MV-4-11 (cell line): Measurements from ENCODE around the gene SKP1.
"Not testable (repeated sequence)": the region's sequence is repeated elsewhere in the genome, so short reads cannot be mapped to it uniquely, and the experiment has no call there.

Source experiments
- DNase-seq: peaks from one replicate; lab custom pipeline; 2025; lab: John Stamatoyannopoulos, UW

The SKP1 gene

GRCh38 chr5:134177369-134178095 is 782 bp upstream of the SKP1 start:
- no peak for DNase-seq

DNA sequence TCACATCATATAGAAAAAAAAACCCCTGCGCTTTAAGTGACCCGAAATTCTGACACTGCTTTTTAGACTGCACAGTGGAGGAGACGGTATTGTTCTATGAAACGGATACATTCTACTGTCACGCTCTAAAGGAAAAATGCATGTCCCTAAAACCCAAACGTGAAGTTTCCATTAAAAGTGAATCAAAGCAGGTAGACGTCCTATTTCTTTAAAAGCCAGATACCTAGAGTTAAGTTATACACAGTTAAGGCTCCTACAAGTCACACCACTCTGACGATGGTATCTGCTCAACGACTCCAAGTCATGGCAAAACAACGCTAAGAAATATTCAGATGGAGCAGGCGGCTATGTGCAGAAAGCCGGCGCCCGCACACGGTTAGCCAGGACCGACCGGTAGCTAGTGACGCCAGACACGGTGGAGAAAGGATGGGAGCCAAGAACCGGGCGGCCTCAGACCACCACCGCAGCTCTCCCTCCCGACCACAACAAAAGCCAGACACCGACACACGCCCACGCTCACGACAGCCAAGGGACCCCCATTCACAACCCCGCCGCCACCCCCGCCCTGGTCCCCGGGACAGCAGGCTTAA is 734 bp downstream of the SKP1 start:
- DNase-seq, result no peak

DNA sequence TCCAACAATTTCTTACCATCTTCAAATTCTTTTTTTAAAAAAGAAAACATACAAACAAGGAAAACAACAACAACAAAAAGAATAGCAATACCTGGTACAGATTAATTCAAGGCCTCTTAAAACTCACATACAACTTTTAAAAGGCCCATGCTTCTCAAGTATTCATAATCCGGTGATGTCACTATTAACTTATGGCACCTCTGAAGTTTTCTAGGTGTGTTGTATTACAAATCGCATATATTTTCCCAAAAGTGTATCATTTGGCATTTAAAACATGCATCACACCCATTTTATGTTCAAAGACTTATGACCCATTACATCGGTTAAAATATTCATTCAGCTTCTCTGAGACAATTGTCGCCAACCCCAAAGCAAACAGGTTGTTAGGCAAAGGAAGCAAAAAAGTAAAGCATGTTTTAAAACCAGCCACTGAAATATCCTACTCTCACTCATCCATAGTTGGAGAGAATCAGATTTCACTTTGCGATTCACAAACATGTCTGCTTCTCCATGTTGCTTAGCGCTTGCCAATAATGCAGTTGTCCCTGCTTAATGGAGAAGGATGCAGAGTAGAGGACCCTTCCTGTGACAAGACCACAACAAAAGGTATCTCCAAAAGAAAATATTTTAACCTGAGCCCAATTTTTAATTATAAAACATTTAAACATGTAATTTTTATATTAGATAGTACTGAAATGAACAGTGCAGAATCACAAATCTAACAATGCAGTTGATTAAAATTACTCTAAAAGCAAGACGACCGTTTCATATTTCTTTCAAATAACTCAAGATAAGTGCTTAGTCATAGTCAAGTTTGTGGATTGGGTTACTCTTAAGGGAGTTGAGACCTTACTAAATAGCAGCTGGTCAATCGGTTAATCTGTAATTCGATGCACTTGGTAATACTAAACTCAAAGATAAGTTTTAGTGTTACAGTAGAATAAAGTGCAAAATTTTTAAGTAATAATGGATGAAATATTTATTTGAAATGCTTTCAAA is 1.6 kb downstream of the SKP1 start:
- DNase-seq, result peak; percentile 18

GRCh38 chr5:134171972-134172371 is 4.8 kb downstream of the SKP1 start:
- no peak for DNase-seq

GRCh38 chr5:134162592-134162991 is 14.2 kb downstream of the SKP1 start:
- DNase-seq, result no peak

- DNase-seq, result no peak
Observed at GRCh38 chr5:134161513-134162395, 15.0 kb downstream of the SKP1 start.

GRCh38 chr5:134153657-134154056 is 23.1 kb downstream of the SKP1 start:
- DNase-seq, result no peak

DNA sequence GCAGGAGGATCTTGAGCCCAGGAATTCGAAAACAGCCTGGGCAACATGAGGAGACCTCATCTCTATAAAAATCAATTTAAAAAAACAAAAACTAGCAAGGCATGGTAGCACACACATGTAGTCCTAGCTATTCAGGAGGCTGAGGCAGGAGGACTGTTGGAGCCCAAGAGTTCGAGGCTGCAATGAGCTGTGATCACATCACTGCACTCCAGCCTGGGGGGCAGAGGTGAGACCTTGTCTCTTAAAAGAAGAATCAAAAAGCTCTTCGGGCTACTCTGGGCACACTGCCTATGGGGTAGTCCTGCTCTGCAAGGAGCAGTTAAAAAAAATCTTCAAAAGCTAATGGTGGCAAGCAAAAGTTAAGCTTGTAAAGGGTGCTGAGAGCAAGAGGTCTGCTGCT is 23.5 kb downstream of the SKP1 start:
- no peak for DNase-seq

DNA sequence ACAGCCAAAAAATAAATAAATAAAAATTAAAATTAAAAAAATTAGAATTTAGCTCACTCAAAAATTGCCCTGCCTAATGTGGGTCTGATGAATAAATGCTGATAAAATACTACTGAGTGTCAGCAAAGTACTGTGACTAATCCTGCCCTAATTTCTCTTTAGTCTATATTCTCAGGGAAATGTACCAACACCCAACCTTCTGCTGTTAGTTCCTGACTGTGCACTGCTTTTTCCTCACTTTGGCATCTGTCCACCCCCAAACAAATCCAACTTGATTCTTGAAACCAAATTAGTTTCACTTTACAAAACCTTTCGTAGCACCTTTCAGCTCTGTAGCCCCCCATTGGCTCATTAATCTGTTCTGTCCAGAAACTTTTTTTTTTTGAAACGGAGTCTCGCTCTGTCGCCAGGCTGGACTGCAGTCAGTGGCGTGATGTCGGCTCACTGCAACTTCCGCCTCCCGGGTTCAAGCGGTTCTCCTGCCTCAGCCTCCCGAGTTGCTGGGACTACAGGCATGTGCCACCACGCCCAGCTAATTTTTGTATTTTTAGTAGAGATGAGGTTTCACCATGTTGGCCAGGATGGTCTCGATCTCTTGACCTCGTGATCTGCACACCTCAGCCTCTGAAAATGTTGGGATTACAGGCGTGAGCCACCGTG is 24.4 kb downstream of the SKP1 start:
- DNase-seq, result not testable (repeated sequence)

- DNase-seq, result no peak
Observed at GRCh38 chr5:134151723-134152122, 25.0 kb downstream of the SKP1 start.

DNA sequence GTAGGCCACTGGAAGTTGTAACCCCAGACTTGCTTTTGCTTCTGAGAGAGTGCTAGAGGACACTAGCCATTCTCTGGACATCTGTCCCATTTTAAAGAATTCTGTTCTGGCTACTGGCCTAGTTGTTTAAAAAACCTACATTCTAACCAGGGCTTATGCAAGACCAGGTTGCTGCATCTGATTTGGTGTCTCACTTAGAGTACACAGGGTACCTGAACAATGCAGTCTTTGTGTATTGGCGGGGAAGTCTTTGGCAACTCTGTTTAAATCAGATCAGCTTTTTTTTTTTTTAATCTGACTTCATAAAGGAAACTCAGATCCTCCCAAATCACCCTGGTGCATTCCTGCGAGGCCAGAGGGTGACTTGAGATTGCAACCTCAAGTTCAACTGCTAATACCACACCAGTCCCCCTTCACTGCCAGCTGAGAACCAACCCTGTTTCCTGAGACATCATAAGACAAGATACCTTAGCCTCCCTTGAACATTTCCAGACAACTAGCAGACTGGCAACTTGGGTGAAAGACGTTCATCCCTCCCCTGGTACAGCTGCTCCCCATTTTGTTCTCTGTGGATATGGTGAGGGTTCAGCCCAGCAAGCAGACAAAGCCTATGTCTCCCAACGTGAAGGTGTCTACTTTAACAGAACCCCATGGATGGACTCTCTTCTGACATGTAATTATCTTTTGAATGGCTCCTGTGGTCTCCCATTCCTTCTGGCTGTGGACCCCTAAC is 27.0 kb downstream of the SKP1 start:
- DNase-seq, result no peak

GRCh38 chr5:134148986-134149539 is 27.7 kb downstream of the SKP1 start:
- DNase-seq, result no peak

GRCh38 chr5:134148316-134148715 is 28.4 kb downstream of the SKP1 start:
- no peak for DNase-seq

- no peak for DNase-seq
Observed at GRCh38 chr5:134146651-134147518, 29.9 kb downstream of the SKP1 start.

GRCh38 chr5:134145779-134146581 is 30.8 kb downstream of the SKP1 start:
- DNase-seq, result peak; percentile 61

- DNase-seq, result peak; percentile 9
Observed at GRCh38 chr5:134145041-134145757, 31.6 kb downstream of the SKP1 start.
